HG03139 (cell line): ENCODE data around the gene GMNC.
A peak's percentile ranks its signal among the peaks of the same experiment; 100 is the strongest.
"Not testable (repeated sequence)": the region's sequence is repeated elsewhere in the genome, so short reads cannot be mapped to it uniquely, and the experiment has no call there.

Experiments used
- ATAC-seq: cut with Tn5 transposase; IDR thresholded peaks from one replicate; pipeline ENCODE4 v1.9.1; 2021; ENCODE audit not compliant: unreplicated experiment

The GMNC gene

DNA sequence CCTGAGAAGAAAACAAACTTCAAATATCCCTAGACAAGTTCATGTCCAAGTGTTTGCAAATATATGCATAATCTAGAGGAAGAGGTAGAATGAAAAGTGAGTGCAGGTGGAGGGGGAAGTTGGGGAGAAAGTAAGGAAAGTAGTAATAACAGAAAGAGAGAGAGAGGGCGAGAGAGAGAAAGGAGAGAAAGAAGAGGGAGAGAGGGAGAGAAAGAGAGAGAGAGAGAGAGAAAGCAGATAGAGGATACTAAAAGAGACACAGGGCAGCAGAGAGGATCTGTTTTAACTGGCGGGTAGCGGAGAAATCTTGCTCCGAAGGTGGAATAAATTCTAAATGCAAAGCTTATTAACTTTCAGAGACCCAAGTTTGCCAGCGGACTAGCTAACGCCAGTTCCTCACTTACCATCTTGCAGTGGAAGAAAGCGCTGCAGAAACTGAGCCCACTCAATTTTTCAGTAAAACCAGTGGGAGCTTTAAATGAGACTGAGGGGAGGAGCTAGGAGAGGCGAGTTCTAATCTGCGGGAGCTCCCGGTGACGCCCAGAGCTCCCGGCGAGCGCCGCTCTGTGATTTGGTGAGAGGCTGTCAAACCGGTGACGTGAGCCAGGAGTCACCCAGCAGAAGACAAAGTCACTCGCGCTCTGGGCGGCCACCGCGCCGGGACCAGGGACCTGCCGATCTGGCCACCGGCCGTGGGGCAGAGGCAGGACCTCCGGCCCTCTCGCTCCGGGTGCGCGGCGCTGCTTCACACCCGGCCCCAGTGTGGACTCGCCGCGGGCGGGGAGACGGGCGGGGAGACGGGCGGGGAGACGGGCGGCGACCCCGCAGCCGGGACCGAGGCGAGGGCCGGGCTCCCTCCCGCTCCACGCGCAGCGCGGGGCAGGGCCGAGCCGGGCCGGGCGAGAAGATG lies at the start of gene GMNC:
Gene GMNC, minus strand, starts transcription at position 486 of the 910 bp plus-strand sequence. Its CDS starts 79 bp downstream, at position 407.
- peak; percentile 93 for ATAC-seq

- no peak for ATAC-seq
Observed at GRCh38 chr3:190911382-190911781, 48.9 kb upstream of the GMNC start.

DNA sequence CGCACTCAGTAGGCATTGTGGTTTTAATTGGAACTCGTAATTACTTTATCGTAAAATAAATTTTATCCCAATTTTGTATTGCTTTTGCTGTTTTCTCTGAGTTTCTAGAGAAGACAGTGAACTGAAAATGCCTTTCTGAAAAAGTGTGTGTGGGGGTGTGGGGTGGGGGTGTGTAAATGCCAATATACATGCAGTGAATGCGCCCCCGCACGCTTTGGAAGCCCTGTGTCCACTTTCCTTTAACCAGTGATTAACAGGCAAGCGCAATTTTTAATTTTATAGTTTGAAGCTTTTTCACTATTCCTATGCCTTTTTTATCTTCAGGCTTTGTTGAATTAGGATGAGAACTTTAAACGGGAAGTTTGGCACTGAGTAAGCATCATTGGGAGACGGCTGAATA lies 47.4 kb upstream of the GMNC start:
- no peak for ATAC-seq

- no peak for ATAC-seq
Observed at GRCh38 chr3:190903156-190903555, 40.7 kb upstream of the GMNC start.

GRCh38 chr3:190902292-190902691 lies 39.8 kb upstream of the GMNC start:
- ATAC-seq: no peak

GRCh38 chr3:190892395-190892902 lies 30.0 kb upstream of the GMNC start:
- no peak for ATAC-seq

DNA sequence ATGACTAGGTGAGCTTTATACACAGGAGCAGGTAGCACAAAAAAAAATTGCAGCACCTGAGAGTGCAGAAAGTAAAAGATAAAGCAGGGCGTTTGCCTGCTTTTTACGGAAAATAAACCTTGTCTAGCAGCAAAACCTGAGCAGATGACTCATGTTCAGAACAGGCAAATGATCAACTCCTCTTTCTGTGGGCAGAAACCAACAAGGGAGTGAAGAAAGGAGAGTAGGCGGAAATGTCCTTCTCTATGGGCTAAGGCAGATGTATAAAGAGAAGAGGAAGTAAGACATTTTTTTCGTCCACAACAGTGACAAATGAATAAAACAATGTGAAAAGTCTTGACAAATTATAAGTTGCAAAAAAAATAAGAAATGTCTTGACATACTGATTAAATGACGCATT lies 24.5 kb upstream of the GMNC start:
- no peak for ATAC-seq

DNA sequence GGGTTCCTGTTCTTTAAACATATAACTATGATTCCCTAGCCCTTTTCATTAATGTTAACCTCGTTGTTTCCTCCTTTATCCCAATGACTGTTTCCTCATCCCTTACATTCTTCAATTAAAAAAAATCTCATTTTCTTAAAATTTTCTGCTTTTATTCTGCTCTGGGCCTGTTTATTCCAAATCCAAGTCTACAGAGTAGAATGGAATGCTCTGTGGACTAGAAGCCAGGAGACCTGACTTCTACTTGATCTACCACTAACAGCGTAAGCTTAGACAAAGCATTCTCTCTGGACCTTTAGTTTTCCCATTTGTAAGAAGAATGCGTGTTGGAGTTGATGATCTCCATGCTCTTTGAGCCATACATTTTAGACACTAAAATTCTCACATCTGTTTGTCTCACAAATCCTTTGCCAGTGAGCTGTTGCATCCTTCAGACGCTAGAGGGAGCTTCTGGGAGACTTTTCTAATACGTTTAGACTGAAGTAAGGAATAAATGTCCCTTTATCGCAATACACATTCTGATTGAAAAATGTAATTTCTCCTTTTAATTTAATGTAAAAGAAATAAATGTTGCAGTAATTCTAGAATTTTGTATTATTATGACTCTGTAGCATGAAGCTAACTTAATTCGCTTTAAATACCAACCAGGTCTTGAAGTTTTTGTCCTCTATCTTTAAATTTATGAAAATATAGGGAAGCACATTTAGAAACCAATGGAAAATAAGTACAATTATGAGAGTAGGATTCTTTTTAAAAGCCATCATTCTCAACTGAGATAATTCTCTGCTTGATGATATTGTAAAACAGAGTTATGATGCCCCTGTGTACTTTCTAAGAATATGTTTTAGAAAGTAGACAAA lies 21.7 kb upstream of the GMNC start:
- peak; percentile 65 for ATAC-seq

DNA sequence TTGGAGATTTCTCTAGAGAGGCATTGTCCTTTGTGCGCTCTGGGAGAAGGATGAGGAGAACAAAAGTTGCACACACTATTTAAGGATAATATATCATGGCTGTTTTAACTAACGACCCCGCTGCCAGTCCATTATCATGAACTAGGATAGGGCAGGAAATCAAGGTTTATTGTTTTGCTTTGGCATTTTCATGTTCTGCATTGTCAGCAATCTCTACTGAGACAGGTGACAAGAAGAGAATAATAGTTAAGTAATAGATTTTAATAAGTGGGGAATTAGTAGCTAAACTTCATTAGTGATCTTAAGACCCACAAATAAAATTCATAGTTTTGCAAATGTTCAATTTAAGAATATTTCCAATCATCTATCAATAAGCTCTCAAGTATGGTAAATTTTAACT lies 20.6 kb upstream of the GMNC start:
- no peak for ATAC-seq

GRCh38 chr3:190877925-190878324 lies 15.4 kb upstream of the GMNC start:
- no peak for ATAC-seq

GRCh38 chr3:190876433-190876832 lies 13.9 kb upstream of the GMNC start:
- not testable (repeated sequence) for ATAC-seq

- ATAC-seq: not testable (repeated sequence)
Observed at GRCh38 chr3:190875061-190875460, 12.6 kb upstream of the GMNC start.

DNA sequence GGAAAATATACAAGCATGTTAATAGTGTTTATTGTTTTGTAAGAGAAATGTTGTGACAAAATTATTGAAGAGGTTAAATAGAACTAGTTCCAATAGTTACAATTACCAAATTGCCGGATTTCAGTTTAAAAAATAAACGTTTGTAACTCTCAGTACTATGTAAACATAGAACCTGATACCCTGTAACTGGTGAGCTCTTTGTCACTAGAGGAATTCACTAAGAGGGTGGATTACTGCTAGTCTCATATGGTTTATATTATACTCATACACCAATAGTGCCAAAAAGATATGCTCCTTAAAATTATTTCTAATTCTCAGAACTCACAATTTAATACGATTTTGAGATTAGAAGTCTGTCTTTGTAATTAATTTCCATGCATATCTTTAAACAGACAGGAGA lies 7.6 kb upstream of the GMNC start:
- no peak for ATAC-seq

DNA sequence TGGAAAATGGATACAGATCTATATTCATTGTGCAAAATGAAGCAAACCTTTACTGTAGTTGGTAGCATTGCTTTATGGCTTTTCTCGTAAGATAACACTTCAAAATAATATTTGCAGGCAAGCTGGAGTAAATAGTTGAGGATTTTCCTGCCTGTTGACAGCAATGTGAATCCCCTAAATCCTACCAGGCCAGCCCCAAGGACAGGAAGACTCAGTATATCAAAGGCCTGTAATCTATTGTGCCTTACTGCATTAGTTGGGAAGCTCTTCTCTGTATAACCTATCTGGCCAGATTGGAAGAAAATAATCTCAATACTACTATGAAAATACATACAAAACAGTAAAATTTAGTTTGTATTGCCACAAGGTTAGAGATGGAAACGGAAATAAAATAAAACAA lies 4.6 kb upstream of the GMNC start:
- ATAC-seq: no peak

- no peak for ATAC-seq
Observed at GRCh38 chr3:190865828-190866227, 3.3 kb upstream of the GMNC start.

GRCh38 chr3:190865419-190865818 lies 2.9 kb upstream of the GMNC start:
- ATAC-seq: no peak

DNA sequence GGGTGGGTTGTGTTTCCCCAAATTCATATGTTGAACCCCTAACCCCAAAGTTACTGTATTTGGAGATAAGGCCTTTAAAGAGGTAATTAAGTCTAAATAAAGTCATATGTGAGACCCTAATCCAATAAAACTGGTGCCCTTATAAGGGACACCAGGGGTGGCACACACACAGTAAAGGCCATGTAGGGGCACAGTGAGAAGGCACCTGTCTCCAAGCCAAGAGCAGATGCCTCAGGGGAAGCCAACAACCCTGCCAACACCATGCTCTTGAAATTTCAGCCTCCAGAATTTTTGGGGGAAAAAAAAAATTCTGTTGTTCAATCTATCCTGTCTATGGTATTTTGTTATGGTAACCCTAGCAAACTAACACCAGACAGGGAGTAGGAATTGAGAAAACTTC lies 1.5 kb upstream of the GMNC start:
- no peak for ATAC-seq

DNA sequence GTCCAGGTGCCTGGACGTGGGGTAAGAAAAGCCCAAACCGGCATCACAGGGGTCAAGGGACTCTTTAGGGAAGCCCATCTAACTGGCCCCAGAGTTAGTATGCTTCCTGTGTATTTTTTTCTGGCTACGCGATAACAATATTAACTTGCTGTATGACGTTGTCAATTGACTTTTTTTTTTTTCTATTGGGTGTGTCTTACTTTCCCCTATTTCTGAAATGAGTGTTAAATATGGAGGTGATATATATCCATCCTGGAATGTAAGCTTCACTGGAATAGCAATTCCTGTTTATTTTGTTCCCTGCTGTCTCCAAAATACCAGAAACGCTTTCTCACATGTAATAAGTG lies 598 bp upstream of the GMNC start:
- no peak for ATAC-seq

DNA sequence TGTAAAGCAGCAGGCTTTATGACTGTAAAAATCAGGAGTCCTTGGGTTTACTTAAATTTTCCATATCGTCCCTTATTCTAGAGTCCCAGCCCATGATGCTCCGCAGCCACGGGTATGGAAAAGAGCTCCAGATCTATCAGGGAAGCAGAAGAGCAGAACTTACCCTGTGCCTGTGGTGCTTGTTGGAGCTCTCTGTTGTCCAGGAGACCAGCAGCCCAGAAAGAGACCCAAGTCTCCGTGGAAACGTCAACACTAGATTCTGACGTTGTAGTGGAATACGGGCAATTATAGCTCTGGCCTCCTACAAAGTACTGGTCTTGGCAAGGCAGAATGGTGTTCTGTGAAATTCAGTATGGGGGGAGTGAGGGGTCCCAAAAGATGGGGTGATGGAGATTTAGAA lies 2.0 kb downstream of the GMNC start:
- ATAC-seq: no peak

DNA sequence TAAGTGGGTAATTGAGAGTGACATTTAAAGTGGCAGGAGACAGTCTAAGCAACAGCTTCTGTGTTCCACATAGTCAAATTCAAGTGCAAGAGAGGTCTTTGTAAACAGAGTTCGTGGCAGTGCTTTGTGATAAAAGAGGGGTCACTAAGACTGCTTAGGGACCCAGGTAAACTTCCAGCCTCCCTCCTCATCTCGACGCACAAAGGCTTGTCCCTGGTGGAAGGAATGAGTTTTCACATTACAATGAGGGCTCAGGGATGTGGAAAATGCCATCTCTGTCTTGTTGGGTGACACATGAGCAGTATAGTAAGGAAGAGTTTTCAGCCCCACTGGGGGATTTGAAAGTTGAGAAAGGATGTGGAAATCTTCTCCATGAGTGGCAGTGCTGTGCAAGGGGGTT lies 7.3 kb downstream of the GMNC start:
- ATAC-seq: no peak

- no peak for ATAC-seq
Observed at GRCh38 chr3:190854062-190854461, 8.4 kb downstream of the GMNC start.

DNA sequence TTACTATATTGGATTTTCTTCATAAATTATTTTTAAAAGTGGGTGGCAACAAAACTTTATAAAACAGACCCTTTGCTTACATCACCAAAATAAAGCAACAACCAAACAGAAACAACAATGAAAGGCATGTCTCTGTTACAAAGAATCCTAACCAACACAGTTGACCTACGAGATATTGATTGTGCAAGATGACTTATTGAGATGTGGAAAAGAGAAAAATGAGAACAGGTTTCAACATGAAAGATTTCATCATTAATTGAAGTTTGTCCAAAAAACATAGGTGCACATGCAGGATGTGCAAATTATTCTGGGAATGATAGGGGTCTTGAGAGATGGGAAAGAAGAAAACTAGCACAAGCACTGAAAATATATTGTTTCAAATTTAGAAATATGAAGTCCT lies 9.0 kb downstream of the GMNC start:
- no peak for ATAC-seq
